Fibroblast of mammary gland (primary cell): ENCODE data around the gene SYK.

Source experiments
- DNase-seq: peaks from one replicate; pipeline ENCODE4 v3.0.0-alpha.2; 2010; ENCODE audit warnings: low read depth
- H3K4me3 ChIP-seq: 2 replicates; pipeline ENCODE4 v1.5.1; 2011; ENCODE audit warnings: low read depth, mild to moderate bottlenecking, low read length, moderate library complexity; ENCODE audit not compliant: control insufficient read depth
- TF ChIP-seq, protein P1 (sequence below): conservative IDR thresholded peaks from 2 replicates; pipeline ENCODE4 v1.5.1; 2011; ENCODE audit warnings: low read depth, low read length, inconsistent platforms; ENCODE audit not compliant: control insufficient read depth, insufficient read depth

SYK gene

GRCh38 chr9:90813046-90813445 is 11.4 kb downstream of the SYK start:
- TF ChIP-seq, protein P1, sequence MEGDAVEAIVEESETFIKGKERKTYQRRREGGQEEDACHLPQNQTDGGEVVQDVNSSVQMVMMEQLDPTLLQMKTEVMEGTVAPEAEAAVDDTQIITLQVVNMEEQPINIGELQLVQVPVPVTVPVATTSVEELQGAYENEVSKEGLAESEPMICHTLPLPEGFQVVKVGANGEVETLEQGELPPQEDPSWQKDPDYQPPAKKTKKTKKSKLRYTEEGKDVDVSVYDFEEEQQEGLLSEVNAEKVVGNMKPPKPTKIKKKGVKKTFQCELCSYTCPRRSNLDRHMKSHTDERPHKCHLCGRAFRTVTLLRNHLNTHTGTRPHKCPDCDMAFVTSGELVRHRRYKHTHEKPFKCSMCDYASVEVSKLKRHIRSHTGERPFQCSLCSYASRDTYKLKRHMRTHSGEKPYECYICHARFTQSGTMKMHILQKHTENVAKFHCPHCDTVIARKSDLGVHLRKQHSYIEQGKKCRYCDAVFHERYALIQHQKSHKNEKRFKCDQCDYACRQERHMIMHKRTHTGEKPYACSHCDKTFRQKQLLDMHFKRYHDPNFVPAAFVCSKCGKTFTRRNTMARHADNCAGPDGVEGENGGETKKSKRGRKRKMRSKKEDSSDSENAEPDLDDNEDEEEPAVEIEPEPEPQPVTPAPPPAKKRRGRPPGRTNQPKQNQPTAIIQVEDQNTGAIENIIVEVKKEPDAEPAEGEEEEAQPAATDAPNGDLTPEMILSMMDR: no peak
- H3K4me3 ChIP-seq: no peak overlapping the region
- no peak for DNase-seq

- TF ChIP-seq, protein P1: no peak
- H3K4me3 ChIP-seq: no peak overlapping the region
- no peak for DNase-seq
Measured at GRCh38 chr9:90813523-90813922, 11.9 kb downstream of the SYK start.

GRCh38 chr9:90814355-90814754 is 12.7 kb downstream of the SYK start:
- no peak overlapping the region for H3K4me3 ChIP-seq
- TF ChIP-seq, protein P1: no peak

GRCh38 chr9:90815183-90815943 is 13.7 kb downstream of the SYK start:
- H3K4me3 ChIP-seq: no peak overlapping the region
- TF ChIP-seq, protein P1: no peak
- DNase-seq: no peak

More at GRCh38 chr9:90814355-90814754, 12.7 kb downstream of the SYK start:
- DNase-seq: no peak

GRCh38 chr9:90815944-90816357 is 14.3 kb downstream of the SYK start:
- H3K4me3 ChIP-seq: no peak overlapping the region
- DNase-seq: no peak
- TF ChIP-seq, protein P1: no peak

DNA sequence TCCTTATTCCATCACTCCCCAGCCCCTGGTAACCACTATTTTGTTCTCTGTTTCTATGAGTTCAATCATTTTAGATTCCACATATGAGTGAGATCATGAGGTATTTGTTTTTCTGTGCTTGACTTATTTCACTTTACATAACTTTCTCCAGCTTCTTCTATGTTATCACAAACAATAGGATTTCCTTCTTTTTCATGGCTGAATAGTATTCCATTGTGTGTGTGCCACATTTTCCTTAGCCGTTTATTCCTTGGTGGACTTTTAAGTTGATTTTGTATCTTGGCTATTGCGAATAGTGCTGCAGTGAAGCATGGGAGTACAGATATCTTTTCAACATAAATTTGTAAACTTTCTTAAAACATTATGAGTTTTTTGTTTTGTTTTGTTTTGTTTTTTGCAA is 15.1 kb downstream of the SYK start:
- no peak for DNase-seq
- H3K4me3 ChIP-seq: no peak overlapping the region
- TF ChIP-seq, protein P1: no peak
